Ascending aorta (tissue), 2 donors: Measurements from ENCODE around the gene KLB. TPM values are rescaled to one million over a fixed set of nuclear protein-coding genes. Genes with fewer than 3 reads are reported as not detected.

Experiments used
- DNase-seq, 2 donors: peaks; one replicate each; pipeline ENCODE4 v3.0.0-alpha.2; 2019; ENCODE audit warnings: low spot score in 2 of 2
- H3K27ac ChIP-seq, 2 donors: fragments of 200-600 bp; sonication (generic); one replicate each; pipeline ENCODE4 v1.5.1; 2016 to 2017; ENCODE audit warnings: mild to moderate bottlenecking in 1 of 2
- H3K27me3 ChIP-seq: fragments of 200-600 bp; sonication (generic); one replicate; pipeline ENCODE4 v1.5.1; 2017
- H3K36me3 ChIP-seq, 2 donors: fragments of 200-600 bp; sonication (generic); one replicate each; pipeline ENCODE4 v1.5.1; 2016
- H3K4me1 ChIP-seq, 2 donors: fragments of 200-600 bp; sonication (generic); one replicate each; pipeline ENCODE4 v1.5.1; 2016 to 2017; ENCODE audit warnings: mild to moderate bottlenecking in 1 of 2
- H3K4me3 ChIP-seq, 2 donors: fragments of 200-600 bp; sonication (generic); one replicate each; pipeline ENCODE4 v1.5.1; 2016 to 2017; ENCODE audit warnings: mild to moderate bottlenecking in 1 of 2
- H3K9me3 ChIP-seq, 2 donors: fragments of 200-600 bp; sonication (generic); one replicate each; pipeline ENCODE4 v1.5.1; 2016
- CTCF ChIP-seq, 3 experiments: fragments of 200-600 bp in 2 of 3; fragments of 450-650 bp in 1 of 3; sonication (generic) in 2 of 3; IDR thresholded peaks; one replicate each; pipeline ENCODE4 v1.5.1; 2016 to 2019; ENCODE audit warnings: antibody characterized with exemption in 3 of 3, mild to moderate bottlenecking in 1 of 3, moderate library complexity in 1 of 3
- intact Hi-C: fragments of 100-400 bp; cut with DNase I; formaldehyde crosslinking; loops from one replicate; pipeline ENCODE4 v1.15.1; 2023
- total RNA-seq: library from RNA; depleted of rRNA; stranded (reverse); fragments of >200 nt; gene quantifications from one replicate; pipeline ENCODE4 v1.1.0, GENCODE V29; 2016

Gene KLB
- total RNA-seq, 1 donor from 2014 or later = not detected

GRCh38 chr4:39486221-39486804, 79.6 kb downstream of the KLB start:
- H3K4me3 ChIP-seq = no peak overlapping the region
- H3K36me3 ChIP-seq = no peaks in the 10 kb centered on the region
- H3K27me3 ChIP-seq = no peaks in the 10 kb centered on the region
- intact Hi-C loops = no loop called here
- H3K27ac ChIP-seq = no peak overlapping the region
- no peaks in the 10 kb centered on the region for H3K9me3 ChIP-seq
- no peak for DNase-seq
- H3K4me1 ChIP-seq = no peaks in the 10 kb centered on the region
- no peak for TF ChIP-seq CTCF (IDR thresholded peaks at IDR 0.05)

- DNase-seq = no peak
- Histone ChIP-seq H3K9me3 (no peaks in the 10 kb centered on the region), H3K4me3 (no peak overlapping the region), H3K27ac (no peak overlapping the region), H3K36me3 (no peaks in the 10 kb centered on the region), H3K27me3 (no peaks in the 10 kb centered on the region), H3K4me1 (no peaks in the 10 kb centered on the region)
- TF ChIP-seq CTCF (IDR thresholded peaks at IDR 0.05) = no peak
- intact Hi-C loops = no loop called here
These were observed 83.6 kb downstream of the KLB start for GRCh38 chr4:39490322-39490721.

GRCh38 chr4:39494354-39494753, 87.6 kb downstream of the KLB start:
- H3K36me3 ChIP-seq = peaks cover 3 to 11% of the 10 kb centered on the region in 2 donors
- intact Hi-C loops = no loop called here
- H3K4me3 ChIP-seq = no peak overlapping the region
- H3K27ac ChIP-seq = no peak overlapping the region
- no peak for TF ChIP-seq CTCF (IDR thresholded peaks at IDR 0.05)
- H3K27me3 ChIP-seq = no peaks in the 10 kb centered on the region
- no peak for DNase-seq
- H3K4me1 ChIP-seq = no peaks in the 10 kb centered on the region
- H3K9me3 ChIP-seq = no peaks in the 10 kb centered on the region

- Histone ChIP-seq H3K36me3 (peaks cover 4 to 24% of the 10 kb centered on the region in 2 donors), H3K9me3 (no peaks in the 10 kb centered on the region), H3K27me3 (no peaks in the 10 kb centered on the region), H3K27ac (no peak overlapping the region), H3K4me3 (no peak overlapping the region), H3K4me1 (no peaks in the 10 kb centered on the region)
- no peak for DNase-seq
- intact Hi-C loops = no loop called here
- TF ChIP-seq CTCF (IDR thresholded peaks at IDR 0.05) = no peak
These were observed 88.9 kb downstream of the KLB start for GRCh38 chr4:39495446-39496213.

GRCh38 chr4:39497909-39498726, 91.4 kb downstream of the KLB start:
- TF ChIP-seq CTCF (IDR thresholded peaks at IDR 0.05) = no peak
- Histone ChIP-seq H3K27me3 (no peaks in the 10 kb centered on the region), H3K36me3 (peaks cover 16 to 37% of the 10 kb centered on the region in 2 donors), H3K27ac (no peak overlapping the region), H3K4me1 (peaks cover 0 to 3% of the 10 kb centered on the region in 2 donors), H3K4me3 (no peak overlapping the region), H3K9me3 (no peaks in the 10 kb centered on the region)
- no peak for DNase-seq
- intact Hi-C loops = no loop called here
